IMR-90 (cell line): ENCODE results near the gene CHN2. TPM values are rescaled to one million over a fixed set of nuclear protein-coding genes. Genes with fewer than 3 reads are reported as not detected.

Source experiments
- ATAC-seq: fragments of 200-7000 bp; cut with Tn5 transposase; 2 replicates; pipeline ENCODE4 v1.9.1; 2020; ENCODE audit warnings: low read depth, mild to moderate bottlenecking, moderate library complexity
- BruUV-seq: library from RNA; stranded (reverse); fragments of 400-500 nt; replicated peaks from 2 replicates; lab custom pipeline; 2021; lab: Mats Ljungman, UMichigan
- CTCF ChIA-PET: fragments of 300-600 bp; formaldehyde crosslinking; extraction: SDS; loops from one replicate; lab custom pipeline; 2021; ENCODE audit warnings: antibody characterized with exemption; lab: Yijun Ruan, JAX
- POLR2A ChIA-PET: fragments of 300-600 bp; sonication (Branson Sonifier 250); formaldehyde crosslinking; loops from one replicate; lab custom pipeline; 2022; ENCODE audit warnings: antibody characterized with exemption; ENCODE audit not compliant: unreplicated experiment; lab: Charles Lee
- DNase-seq: peaks from one replicate; pipeline ENCODE4 v3.0.0; 2013
- H2AFZ ChIP-seq: replicated peaks from 2 replicates; pipeline ENCODE3; 2013; ENCODE audit warnings: low read length, mild to moderate bottlenecking; ENCODE audit not compliant: poor library complexity
- H2AK5ac ChIP-seq: 2 replicates; pipeline ENCODE4 v1.6.1; 2013; ENCODE audit warnings: low read depth, low read length, inconsistent platforms
- H2AK9ac ChIP-seq: replicated peaks from 2 replicates; pipeline ENCODE3; 2013; ENCODE audit warnings: mild to moderate bottlenecking, low read depth, low read length, moderate library complexity; ENCODE audit not compliant: poor library complexity
- H2BK120ac ChIP-seq: 2 replicates; pipeline ENCODE4 v1.6.1; 2013; ENCODE audit warnings: low read depth, low read length, inconsistent platforms
- H2BK15ac ChIP-seq: 3 replicates; pipeline ENCODE4 v1.6.1; 2013; ENCODE audit warnings: low read depth, low read length, inconsistent platforms
- H2BK20ac ChIP-seq: 2 replicates; pipeline ENCODE4 v1.6.1; 2013; ENCODE audit warnings: low read depth, mild to moderate bottlenecking, inconsistent platforms, low read length, moderate library complexity
- H2BK5ac ChIP-seq: 2 replicates; pipeline ENCODE4 v1.6.1; 2013; ENCODE audit warnings: mild to moderate bottlenecking, low read depth, low read length, inconsistent platforms; ENCODE audit not compliant: poor library complexity, severe bottlenecking
- H3K14ac ChIP-seq: replicated peaks from 2 replicates; pipeline ENCODE4 v1.6.1; 2013; ENCODE audit warnings: low read depth, low read length, inconsistent platforms
- H3K18ac ChIP-seq: 2 replicates; pipeline ENCODE4 v1.6.1; 2013; ENCODE audit warnings: low read depth, low read length, control low read depth
- H3K23ac ChIP-seq: 2 replicates; pipeline ENCODE4 v1.6.1; 2013; ENCODE audit warnings: low read depth, low read length, inconsistent platforms
- H3K27ac ChIP-seq: 2 replicates; pipeline ENCODE4 v1.5.1; 2013; ENCODE audit warnings: mild to moderate bottlenecking, control low read depth, low read length; ENCODE audit not compliant: insufficient read depth
- H3K27me3 ChIP-seq: 2 replicates; pipeline ENCODE4 v1.6.1; 2013; ENCODE audit warnings: low read length; ENCODE audit not compliant: control insufficient read depth, insufficient read depth
- H3K36me3 ChIP-seq: 2 replicates; pipeline ENCODE4 v1.6.1; 2013; ENCODE audit warnings: low read length, mixed read lengths; ENCODE audit not compliant: control insufficient read depth, insufficient read depth
- H3K4ac ChIP-seq: 2 replicates; pipeline ENCODE4 v1.6.1; 2013; ENCODE audit warnings: low read depth, low read length, inconsistent platforms
- H3K4me1 ChIP-seq: 2 replicates; pipeline ENCODE4 v1.6.1; 2013; ENCODE audit warnings: low read length, mixed read lengths; ENCODE audit not compliant: control insufficient read depth, insufficient read depth
- H3K4me2 ChIP-seq: 2 replicates; pipeline ENCODE4 v1.6.1; 2013; ENCODE audit warnings: low read depth, mild to moderate bottlenecking, control low read depth, low read length, moderate library complexity
- H3K4me3 ChIP-seq: 2 replicates; pipeline ENCODE4 v1.5.1; 2013; ENCODE audit warnings: low read depth, mild to moderate bottlenecking, control low read depth, low read length, moderate library complexity; ENCODE audit not compliant: insufficient read depth
- H3K56ac ChIP-seq: 2 replicates; pipeline ENCODE4 v1.6.1; 2013; ENCODE audit warnings: low read length, inconsistent platforms; ENCODE audit not compliant: insufficient read depth; ENCODE audit errors: extremely low read depth
- H3K79me1 ChIP-seq, 2 experiments: 2 replicates each; pipeline ENCODE4 v1.6.1; 2013; ENCODE audit warnings: low read length in 2 of 2, inconsistent platforms in 1 of 2, low read depth in 1 of 2
- H3K9ac ChIP-seq: 2 replicates; pipeline ENCODE4 v1.6.1; 2013; ENCODE audit warnings: low read depth, low read length, control low read depth
- H3K9me1 ChIP-seq: 2 replicates; pipeline ENCODE4 v1.6.1; 2013; ENCODE audit warnings: low read length, inconsistent platforms; ENCODE audit not compliant: insufficient read depth
- H3K9me3 ChIP-seq: 2 replicates; pipeline ENCODE4 v1.6.1; 2013; ENCODE audit warnings: low read length; ENCODE audit not compliant: control insufficient read depth, insufficient read depth
- H4K20me1 ChIP-seq: 2 replicates; pipeline ENCODE4 v1.6.1; 2013; ENCODE audit warnings: low read length, inconsistent platforms; ENCODE audit not compliant: insufficient read depth
- H4K5ac ChIP-seq: 2 replicates; pipeline ENCODE4 v1.6.1; 2013; ENCODE audit warnings: mild to moderate bottlenecking, low read depth, low read length, control low read depth
- H4K8ac ChIP-seq, 2 experiments: 2 replicates each; pipeline ENCODE4 v1.6.1; 2013; ENCODE audit warnings: low read depth in 2 of 2, low read length in 2 of 2, control low read depth in 1 of 2, inconsistent platforms in 1 of 2
- H4K91ac ChIP-seq: 2 replicates; pipeline ENCODE4 v1.6.1; 2013; ENCODE audit warnings: low read depth, low read length, inconsistent platforms; ENCODE audit not compliant: insufficient read depth
- MAFK ChIP-seq: IDR thresholded peaks from 2 replicates; pipeline ENCODE4 v1.6.1; 2012; ENCODE audit warnings: low read depth, low read length, improper control_type of control experiment
- MXI1 ChIP-seq: IDR thresholded peaks from 2 replicates; pipeline ENCODE4 v1.6.1; 2012; ENCODE audit warnings: low read depth, mild to moderate bottlenecking, low read length, moderate library complexity, borderline replicate concordance
- NFE2L2 ChIP-seq: fragments of 150-350 bp; IDR thresholded peaks from 2 replicates; pipeline ENCODE4 v1.6.1; 2016; ENCODE audit warnings: low read depth, mild to moderate bottlenecking, low read length
- RCOR1 ChIP-seq: IDR thresholded peaks from 2 replicates; pipeline ENCODE4 v1.6.1; 2012; ENCODE audit warnings: mild to moderate bottlenecking, low read length, improper control_type of control experiment; ENCODE audit not compliant: insufficient replicate concordance
- SMC3 ChIP-seq: fragments of 150-350 bp; IDR thresholded peaks from 2 replicates; pipeline ENCODE4 v1.6.1; 2016; ENCODE audit warnings: low read depth, mild to moderate bottlenecking, antibody characterized with exemption, low read length, moderate library complexity
- WGBS, 2 experiments: methylation state at CpG; one replicate each; pipeline versions ENCODE4 v1.1.5 to v1.1.7; 2013; ENCODE audit warnings: missing lambda C conversion rate in 2 of 2; ENCODE audit not compliant: insufficient read length in 1 of 2; ENCODE audit errors: extremely low coverage in 2 of 2; 5-methylcytosine and 5-hydroxymethylcytosine counted together
- dilution Hi-C: fragments of 300-500 bp; cut with HindIII; formaldehyde crosslinking; loops from one replicate; pipeline ENCODE4 v1.14.3; 2018; ENCODE audit warnings: low sequenced_read_pairs; ENCODE audit not compliant: unreplicated experiment
- in situ Hi-C: fragments of 300-500 bp; cut with MboI; formaldehyde crosslinking; loops from 3 replicates; pipeline ENCODE4 v1.14.3; 2019; ENCODE audit warnings: low sequenced_read_pairs, inconsistent platforms, mixed read lengths
- intact Hi-C: fragments of 100-400 bp; cut with micrococcal nuclease; formaldehyde crosslinking; loops from 2 replicates; pipeline ENCODE4 v1.10.0; 2022
- polyA plus RNA-seq, 3 experiments: library from polyadenylated mRNA; depleted of rRNA; stranded (reverse); fragments of >200 nt; gene quantifications; 2 replicates each; pipeline ENCODE4 v1.2.3, GENCODE V29; 2012; ENCODE audit warnings: low replicate concordance in 1 of 3
- total RNA-seq: library from RNA; depleted of rRNA; stranded (reverse); fragments of >200 nt; gene quantifications from 2 replicates; pipeline ENCODE4 v1.2.3, GENCODE V29; 2012
- TF ChIP-seq, protein P1 (sequence below): fragments of 150-350 bp; IDR thresholded peaks from 2 replicates; pipeline ENCODE4 v1.6.1; 2017; ENCODE audit warnings: mild to moderate bottlenecking, antibody characterized with exemption, low read length, low read depth

The CHN2 gene
- total and polyA plus RNA-seq, 2 of the 4 experiments (the other 2 are of a cell fraction), result not detected

DNA sequence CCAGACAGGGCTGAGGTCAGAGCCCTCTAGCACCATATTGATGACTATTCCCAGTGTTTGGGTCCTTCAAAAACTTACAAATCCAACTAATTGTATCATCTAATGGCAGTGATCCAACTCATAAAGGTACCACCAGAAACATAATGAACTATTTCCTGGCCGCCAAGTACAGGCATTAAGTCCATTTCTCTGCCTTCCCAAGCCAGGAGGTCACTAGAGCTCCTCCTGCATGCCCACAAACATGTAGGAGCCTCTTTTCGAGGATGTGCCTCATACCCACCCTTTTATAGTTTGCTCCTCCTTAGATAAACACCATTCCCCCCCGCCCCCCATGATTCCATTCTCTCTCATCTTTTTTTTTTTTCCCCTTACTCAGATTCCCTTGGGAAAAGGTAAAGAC lies 91.3 kb downstream of the CHN2 start:
- H2AFZ ChIP-seq, result no peak overlapping the region
- no peak overlapping the region for H3K56ac ChIP-seq
- H3K23ac ChIP-seq, result no peak overlapping the region
- no peak overlapping the region for H3K18ac ChIP-seq
- no peak overlapping the region for H3K9ac ChIP-seq
- no peak overlapping the region for H4K8ac ChIP-seq
- ChIA-PET POLR2A (no interaction called here), CTCF (no interaction called here)
- H3K79me1 ChIP-seq, result no peaks in the 10 kb centered on the region
- H3K9me3 ChIP-seq, result no peaks in the 10 kb centered on the region
- DNase-seq (no peak), ATAC-seq (no peak)
- H2BK5ac ChIP-seq, result no peak overlapping the region
- no CpG with 5 or more reads among the region's 3 CpGs for WGBS, 2 experiments
- no peak overlapping the region for H4K5ac ChIP-seq
- H4K20me1 ChIP-seq, result no peaks in the 10 kb centered on the region
- H3K27ac ChIP-seq, result no peak overlapping the region
- in situ Hi-C loops, result no loop called here
- H2AK5ac ChIP-seq, result no peak overlapping the region
- no peak overlapping the region for H2BK20ac ChIP-seq
- no peak overlapping the region for H2BK120ac ChIP-seq
- H3K4me2 ChIP-seq, result no peak overlapping the region
- no peak overlapping the region for H3K4ac ChIP-seq
- intact Hi-C loops, result no loop called here
- no peak overlapping the region for H2BK15ac ChIP-seq
- no peak for TF ChIP-seq MXI1
- no peak for TF ChIP-seq MAFK
- TF ChIP-seq NFE2L2, result no peak
- TF ChIP-seq, protein P1, sequence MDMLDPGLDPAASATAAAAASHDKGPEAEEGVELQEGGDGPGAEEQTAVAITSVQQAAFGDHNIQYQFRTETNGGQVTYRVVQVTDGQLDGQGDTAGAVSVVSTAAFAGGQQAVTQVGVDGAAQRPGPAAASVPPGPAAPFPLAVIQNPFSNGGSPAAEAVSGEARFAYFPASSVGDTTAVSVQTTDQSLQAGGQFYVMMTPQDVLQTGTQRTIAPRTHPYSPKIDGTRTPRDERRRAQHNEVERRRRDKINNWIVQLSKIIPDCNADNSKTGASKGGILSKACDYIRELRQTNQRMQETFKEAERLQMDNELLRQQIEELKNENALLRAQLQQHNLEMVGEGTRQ, result no peak
- no peak for TF ChIP-seq SMC3
- TF ChIP-seq RCOR1, result no peak
- no peaks in the 10 kb centered on the region for H3K9me1 ChIP-seq
- H3K27me3 ChIP-seq, result no peaks in the 10 kb centered on the region
- dilution Hi-C loops, result no loop called here
- H3K4me3 ChIP-seq, result no peak overlapping the region
- H4K91ac ChIP-seq, result no peak overlapping the region
- H3K14ac ChIP-seq, result no peak overlapping the region
- H2AK9ac ChIP-seq, result no peak overlapping the region
- no TSS peak for BruUV-seq
- H3K36me3 ChIP-seq, result no peaks in the 10 kb centered on the region
- no peaks in the 10 kb centered on the region for H3K4me1 ChIP-seq
